GM23338 (cell line): ENCODE measurements around the gene LENEP.

Experiments used
- EZH2 ChIP-seq: fragments of 200-600 bp; sonication (generic); IDR thresholded peaks from one replicate; pipeline ENCODE4 v1.8.0; 2017; ENCODE audit warnings: antibody characterized with exemption, mild to moderate bottlenecking, low read depth; ENCODE audit not compliant: unreplicated experiment
- JUNB ChIP-seq: IDR thresholded peaks from one replicate; pipeline ENCODE4 v1.6.1; 2016; ENCODE audit warnings: antibody characterized with exemption; ENCODE audit not compliant: unreplicated experiment
- ZNF114 ChIP-seq: fragments of 250-450 bp; sonication (Bioruptor Pico); IDR thresholded peaks from 2 replicates; pipeline ENCODE4 v1.5.0; 2020; ENCODE audit warnings: mild to moderate bottlenecking, moderate library complexity
- TF ChIP-seq, protein P1 (sequence below), 2 experiments: fragments of 200-600 bp in 1 of 2; sonication (generic) in 1 of 2; conservative IDR thresholded peaks; 2 replicates each; pipeline versions ENCODE4 v1.5.1 to v1.6.1; 2016 to 2017; ENCODE audit warnings: antibody characterized with exemption in 2 of 2, low read depth in 2 of 2, mild to moderate bottlenecking in 2 of 2, moderate library complexity in 1 of 2
- TF ChIP-seq, protein P2 (sequence below): IDR thresholded peaks from 2 replicates; pipeline ENCODE4 v1.6.1; 2016; ENCODE audit warnings: antibody characterized with exemption
- TF ChIP-seq, protein P3 (sequence below): IDR thresholded peaks from one replicate; pipeline ENCODE4 v1.6.1; 2018; ENCODE audit warnings: antibody characterized with exemption; ENCODE audit not compliant: unreplicated experiment

DNA sequence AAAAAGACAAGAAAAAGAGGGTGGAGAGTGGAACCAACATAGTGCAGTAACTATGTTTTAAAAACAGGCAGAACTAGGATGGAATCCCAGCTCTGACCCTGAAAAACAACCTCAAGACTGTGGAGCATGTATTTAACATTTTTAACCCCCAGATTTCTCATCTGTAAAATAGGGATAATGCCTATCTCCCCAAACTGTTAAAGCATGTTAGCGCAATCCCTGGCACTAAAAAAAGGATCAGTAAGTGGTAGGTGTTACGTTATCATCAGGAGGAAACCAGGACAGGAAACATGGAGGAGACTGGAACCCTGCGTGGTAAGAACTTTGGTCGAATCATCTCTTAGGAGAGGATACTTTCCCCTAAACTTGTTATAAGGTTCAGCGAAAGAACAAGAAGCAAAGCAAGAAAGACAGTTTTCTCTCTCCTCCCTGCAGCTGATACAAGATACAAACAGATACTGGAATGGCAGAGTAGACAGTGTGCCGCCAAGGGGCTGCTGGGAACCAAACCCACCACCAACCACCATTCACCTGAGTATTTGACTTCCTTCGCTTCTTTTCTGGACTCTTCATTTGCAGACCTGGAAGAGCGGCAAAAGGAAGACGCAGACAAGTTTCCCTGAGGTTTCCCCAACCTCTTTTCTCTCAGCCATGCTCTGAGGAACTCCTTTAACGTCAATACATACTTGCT lies 32.8 kb upstream of the LENEP start:
- TF ChIP-seq ZNF114 (CRISPR knock-in tag) (no peak), EZH2 (no peak), JUNB (no peak)
- TF ChIP-seq, protein P1, sequence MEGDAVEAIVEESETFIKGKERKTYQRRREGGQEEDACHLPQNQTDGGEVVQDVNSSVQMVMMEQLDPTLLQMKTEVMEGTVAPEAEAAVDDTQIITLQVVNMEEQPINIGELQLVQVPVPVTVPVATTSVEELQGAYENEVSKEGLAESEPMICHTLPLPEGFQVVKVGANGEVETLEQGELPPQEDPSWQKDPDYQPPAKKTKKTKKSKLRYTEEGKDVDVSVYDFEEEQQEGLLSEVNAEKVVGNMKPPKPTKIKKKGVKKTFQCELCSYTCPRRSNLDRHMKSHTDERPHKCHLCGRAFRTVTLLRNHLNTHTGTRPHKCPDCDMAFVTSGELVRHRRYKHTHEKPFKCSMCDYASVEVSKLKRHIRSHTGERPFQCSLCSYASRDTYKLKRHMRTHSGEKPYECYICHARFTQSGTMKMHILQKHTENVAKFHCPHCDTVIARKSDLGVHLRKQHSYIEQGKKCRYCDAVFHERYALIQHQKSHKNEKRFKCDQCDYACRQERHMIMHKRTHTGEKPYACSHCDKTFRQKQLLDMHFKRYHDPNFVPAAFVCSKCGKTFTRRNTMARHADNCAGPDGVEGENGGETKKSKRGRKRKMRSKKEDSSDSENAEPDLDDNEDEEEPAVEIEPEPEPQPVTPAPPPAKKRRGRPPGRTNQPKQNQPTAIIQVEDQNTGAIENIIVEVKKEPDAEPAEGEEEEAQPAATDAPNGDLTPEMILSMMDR (conservative IDR thresholded peaks at IDR 0.05; ENCODE audit: low read depth in 2 of 2), result no peak
- TF ChIP-seq, protein P2, sequence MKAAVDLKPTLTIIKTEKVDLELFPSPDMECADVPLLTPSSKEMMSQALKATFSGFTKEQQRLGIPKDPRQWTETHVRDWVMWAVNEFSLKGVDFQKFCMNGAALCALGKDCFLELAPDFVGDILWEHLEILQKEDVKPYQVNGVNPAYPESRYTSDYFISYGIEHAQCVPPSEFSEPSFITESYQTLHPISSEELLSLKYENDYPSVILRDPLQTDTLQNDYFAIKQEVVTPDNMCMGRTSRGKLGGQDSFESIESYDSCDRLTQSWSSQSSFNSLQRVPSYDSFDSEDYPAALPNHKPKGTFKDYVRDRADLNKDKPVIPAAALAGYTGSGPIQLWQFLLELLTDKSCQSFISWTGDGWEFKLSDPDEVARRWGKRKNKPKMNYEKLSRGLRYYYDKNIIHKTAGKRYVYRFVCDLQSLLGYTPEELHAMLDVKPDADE, result no peak
- TF ChIP-seq, protein P3, sequence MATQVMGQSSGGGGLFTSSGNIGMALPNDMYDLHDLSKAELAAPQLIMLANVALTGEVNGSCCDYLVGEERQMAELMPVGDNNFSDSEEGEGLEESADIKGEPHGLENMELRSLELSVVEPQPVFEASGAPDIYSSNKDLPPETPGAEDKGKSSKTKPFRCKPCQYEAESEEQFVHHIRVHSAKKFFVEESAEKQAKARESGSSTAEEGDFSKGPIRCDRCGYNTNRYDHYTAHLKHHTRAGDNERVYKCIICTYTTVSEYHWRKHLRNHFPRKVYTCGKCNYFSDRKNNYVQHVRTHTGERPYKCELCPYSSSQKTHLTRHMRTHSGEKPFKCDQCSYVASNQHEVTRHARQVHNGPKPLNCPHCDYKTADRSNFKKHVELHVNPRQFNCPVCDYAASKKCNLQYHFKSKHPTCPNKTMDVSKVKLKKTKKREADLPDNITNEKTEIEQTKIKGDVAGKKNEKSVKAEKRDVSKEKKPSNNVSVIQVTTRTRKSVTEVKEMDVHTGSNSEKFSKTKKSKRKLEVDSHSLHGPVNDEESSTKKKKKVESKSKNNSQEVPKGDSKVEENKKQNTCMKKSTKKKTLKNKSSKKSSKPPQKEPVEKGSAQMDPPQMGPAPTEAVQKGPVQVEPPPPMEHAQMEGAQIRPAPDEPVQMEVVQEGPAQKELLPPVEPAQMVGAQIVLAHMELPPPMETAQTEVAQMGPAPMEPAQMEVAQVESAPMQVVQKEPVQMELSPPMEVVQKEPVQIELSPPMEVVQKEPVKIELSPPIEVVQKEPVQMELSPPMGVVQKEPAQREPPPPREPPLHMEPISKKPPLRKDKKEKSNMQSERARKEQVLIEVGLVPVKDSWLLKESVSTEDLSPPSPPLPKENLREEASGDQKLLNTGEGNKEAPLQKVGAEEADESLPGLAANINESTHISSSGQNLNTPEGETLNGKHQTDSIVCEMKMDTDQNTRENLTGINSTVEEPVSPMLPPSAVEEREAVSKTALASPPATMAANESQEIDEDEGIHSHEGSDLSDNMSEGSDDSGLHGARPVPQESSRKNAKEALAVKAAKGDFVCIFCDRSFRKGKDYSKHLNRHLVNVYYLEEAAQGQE, result no peak
